PC-3 (cell line): Measurements from ENCODE around the gene ZNF681.

Experiments used
- CTCF ChIP-seq: fragments of 300-600 bp; sonication (generic); conservative IDR thresholded peaks from 2 replicates; pipeline ENCODE4 v1.5.1; 2017; ENCODE audit warnings: antibody characterized with exemption, low read depth, mild to moderate bottlenecking, low read length
- EZH2 ChIP-seq: fragments of 300-600 bp; sonication (generic); IDR thresholded peaks from one replicate; pipeline ENCODE4 v1.6.1; 2017; ENCODE audit warnings: antibody characterized with exemption, mild to moderate bottlenecking, low read length; ENCODE audit not compliant: unreplicated experiment
- EZH2phosphoT487 ChIP-seq: fragments of 300-600 bp; sonication (generic); IDR thresholded peaks from 2 replicates; pipeline ENCODE4 v1.6.1; 2018; ENCODE audit warnings: mild to moderate bottlenecking, antibody characterized with exemption, low read length, borderline replicate concordance

GRCh38 chr19:23792784-23793183, 34.1 kb upstream of the ZNF681 start:
- TF ChIP-seq CTCF (no peak), EZH2 (no peak), EZH2phosphoT487 (no peak)
